LNCAP (cell line): Measurements from ENCODE around the gene SLC43A1.

Source experiments
- TF ChIP-seq, protein P1 (sequence below): fragments of 450-650 bp; IDR thresholded peaks from 2 replicates; pipeline ENCODE4 v1.5.1; 2017; ENCODE audit warnings: mild to moderate bottlenecking

The SLC43A1 gene

DNA sequence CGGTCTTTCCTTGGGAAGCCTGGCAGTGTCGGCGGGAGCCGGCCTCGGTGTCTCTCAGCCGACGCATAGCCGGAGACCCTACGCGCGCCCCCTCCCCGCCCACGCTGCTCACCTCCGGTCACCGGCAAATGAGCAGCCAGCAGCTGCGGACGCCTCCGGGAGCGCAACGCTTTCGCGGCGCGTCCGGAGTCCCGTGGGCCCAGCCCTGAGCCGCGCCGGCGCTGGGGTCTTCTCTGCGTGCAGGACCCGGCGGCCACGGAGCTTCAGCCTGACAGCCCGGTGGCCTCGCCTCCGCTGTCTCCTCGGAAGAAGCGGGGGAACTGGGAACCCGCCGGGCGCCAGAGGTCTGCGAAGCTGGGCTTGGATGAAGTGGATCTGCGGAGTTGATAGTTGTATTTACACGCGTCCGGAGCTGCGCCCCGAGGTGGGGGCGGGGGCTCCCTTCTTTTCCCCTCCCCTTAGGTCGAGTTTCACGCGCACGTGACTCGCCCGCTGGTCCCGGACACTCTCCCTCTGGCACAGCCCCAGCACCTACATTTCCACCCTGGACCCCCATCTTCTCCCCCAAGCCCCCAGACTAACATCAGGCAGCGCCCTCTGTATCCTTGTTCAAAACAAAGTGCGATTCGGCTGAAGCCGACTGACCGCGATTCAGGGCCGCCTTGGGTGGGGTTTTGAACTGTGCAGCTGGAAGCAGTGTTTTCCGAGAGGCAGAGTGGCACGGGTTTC, at the start of gene SLC43A1:
SLC43A1 (minus strand) TSS at position 371 of the 729 bp plus-strand sequence. CDS start 1,591 bp downstream, outside the sequence.
- TF ChIP-seq, protein P1, sequence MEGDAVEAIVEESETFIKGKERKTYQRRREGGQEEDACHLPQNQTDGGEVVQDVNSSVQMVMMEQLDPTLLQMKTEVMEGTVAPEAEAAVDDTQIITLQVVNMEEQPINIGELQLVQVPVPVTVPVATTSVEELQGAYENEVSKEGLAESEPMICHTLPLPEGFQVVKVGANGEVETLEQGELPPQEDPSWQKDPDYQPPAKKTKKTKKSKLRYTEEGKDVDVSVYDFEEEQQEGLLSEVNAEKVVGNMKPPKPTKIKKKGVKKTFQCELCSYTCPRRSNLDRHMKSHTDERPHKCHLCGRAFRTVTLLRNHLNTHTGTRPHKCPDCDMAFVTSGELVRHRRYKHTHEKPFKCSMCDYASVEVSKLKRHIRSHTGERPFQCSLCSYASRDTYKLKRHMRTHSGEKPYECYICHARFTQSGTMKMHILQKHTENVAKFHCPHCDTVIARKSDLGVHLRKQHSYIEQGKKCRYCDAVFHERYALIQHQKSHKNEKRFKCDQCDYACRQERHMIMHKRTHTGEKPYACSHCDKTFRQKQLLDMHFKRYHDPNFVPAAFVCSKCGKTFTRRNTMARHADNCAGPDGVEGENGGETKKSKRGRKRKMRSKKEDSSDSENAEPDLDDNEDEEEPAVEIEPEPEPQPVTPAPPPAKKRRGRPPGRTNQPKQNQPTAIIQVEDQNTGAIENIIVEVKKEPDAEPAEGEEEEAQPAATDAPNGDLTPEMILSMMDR, result no peak

DNA sequence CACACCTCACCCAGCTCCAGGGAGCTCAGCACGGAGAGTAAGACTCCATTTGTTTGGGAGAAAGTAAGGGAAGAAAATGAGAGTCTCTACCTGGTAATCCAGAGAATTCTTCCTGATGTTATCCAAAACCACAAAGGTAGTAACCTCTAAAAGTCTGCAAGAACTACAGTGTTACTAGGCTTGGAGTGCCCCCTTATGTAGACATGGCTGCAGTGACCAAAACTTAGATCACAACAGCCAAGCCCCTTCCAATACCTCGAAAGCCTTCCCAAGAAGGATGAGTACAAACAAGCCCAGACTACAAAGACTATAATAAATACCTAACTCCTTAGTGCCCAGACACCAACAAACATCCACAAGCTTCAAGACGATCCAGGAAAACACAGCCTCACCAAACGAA, 47.1 kb upstream of the SLC43A1 start:
- TF ChIP-seq, protein P1, result no peak

DNA sequence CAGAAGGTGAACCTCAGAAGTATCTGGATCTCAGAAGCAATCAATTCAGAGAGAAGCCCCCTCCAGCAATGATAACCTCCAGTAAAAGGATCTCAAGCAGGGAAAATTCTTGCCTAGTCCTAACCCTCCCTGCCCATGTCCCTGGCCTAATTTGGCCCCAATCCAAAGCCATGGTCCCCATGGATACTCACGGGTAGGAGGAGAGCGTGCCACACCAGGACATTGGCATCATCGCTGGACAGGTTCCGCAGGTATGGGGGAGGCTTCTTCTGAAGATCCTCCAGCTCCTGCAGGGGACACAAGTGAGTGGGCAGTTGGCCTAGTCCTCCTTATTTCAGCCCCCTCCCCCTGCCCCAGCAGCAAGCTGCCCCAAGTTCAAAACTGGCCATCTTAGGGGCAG, 44.6 kb upstream of the SLC43A1 start:
- TF ChIP-seq, protein P1, result no peak

DNA sequence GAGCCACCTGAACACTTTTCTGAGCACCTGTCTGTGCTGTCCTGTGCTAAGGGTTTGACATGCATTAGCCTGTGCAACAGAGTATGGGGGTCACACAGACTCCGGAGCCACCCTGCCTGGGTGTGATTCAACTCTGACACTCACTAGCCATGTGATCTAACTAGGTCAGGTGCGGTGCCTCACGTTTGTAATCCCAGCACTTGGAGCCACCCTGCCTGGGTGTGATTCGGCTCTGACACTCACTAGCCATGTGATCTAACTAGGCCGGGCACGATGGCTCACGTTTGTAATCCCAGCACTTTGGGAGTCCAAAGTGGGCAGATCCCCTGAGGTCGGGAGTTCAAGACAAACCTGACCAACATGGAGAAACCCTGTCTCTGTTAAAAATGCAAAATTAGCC, 40.5 kb upstream of the SLC43A1 start:
- TF ChIP-seq, protein P1, result no peak

DNA sequence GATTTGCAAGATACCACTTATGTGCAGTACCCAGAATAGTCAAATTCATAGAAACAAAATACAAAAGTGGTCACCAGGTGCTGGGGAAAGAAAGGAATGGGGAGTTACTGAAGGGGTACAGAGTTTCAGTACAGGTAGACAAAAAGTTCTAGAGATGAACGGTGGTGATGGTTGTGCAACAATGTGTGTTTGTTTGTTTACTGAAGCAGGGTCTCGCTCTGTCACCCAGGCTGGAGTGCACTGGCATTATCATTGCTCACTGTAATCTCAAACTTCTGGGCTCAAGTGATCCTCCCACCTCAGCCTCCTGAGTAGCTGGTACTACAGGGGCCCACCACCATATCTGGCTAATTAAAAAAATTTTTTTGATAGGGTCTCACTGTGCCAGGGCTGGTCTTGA, 39.9 kb upstream of the SLC43A1 start:
- TF ChIP-seq, protein P1, result no peak

DNA sequence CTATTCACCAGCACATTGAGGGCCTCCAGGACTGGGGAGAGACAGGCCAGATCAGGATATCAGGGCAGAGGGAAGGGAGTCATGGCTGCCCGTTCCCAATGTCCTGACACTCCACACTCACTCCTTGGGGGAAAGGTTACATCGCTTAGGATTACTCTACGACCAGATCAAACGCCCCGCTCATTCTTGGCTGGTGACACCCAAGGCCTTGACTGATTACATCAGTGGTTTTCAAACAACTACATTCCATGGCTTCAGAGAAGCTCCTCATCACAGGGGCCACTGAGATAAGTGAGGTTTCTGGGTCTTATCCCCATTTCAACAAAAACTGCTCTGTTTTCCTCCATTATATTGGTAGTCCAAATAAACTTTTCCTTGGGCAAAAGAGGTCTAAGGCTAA, 37.0 kb upstream of the SLC43A1 start:
- TF ChIP-seq, protein P1, result no peak

DNA sequence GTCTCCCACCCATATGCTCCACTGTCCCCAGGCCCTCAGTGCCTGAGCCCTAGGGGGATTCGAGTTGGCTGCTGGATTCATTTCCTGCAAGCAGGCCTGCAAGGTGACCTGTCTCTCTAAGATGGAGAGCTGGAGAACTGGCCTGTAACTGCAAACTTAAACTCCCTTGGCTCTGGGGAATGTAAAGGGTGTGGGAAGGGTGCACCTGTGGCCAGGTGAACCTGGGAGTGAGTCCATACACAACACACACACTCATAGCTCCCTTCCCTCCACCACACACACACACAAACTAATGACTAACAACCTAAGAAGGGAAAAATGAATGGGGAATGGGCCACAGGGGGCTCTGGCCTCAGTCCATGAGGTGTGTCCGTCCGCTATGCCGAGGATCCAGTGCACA, 36.4 kb upstream of the SLC43A1 start:
- TF ChIP-seq, protein P1, result no peak

DNA sequence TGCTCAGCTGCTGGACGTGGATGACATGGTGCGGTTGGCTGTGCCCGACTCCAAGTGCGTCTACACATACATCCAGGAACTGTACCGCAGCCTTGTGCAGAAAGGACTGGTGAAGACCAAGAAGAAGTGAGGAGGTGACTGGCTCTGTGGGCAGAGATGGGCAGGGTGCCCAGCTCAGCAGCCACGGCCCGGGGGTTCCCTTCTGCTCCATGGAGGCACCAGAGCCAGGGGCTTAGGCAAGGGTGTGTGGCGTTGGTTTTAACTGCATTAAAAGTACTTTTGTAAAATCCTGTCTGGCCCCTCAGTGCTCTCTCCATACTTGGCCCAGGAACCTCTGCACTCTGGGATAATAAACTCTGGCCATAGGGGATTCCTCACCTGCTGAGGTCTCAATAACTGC, 34.5 kb upstream of the SLC43A1 start:
- TF ChIP-seq, protein P1, result no peak
